HepG2 (cell line): Measurements from ENCODE around the gene FRMD3. TPM values are rescaled to one million over a fixed set of nuclear protein-coding genes. Genes with fewer than 3 reads are reported as not detected.

Experiments used
- ATAC-seq: fragments of 200-7000 bp; cut with Tn5 transposase; 3 replicates; pipeline ENCODE4 v1.9.1; 2020; ENCODE audit warnings: mild to moderate bottlenecking, moderate library complexity
- BruUV-seq: library from RNA; stranded (reverse); fragments of 400-500 nt; replicated peaks from 2 replicates; lab custom pipeline; 2021; lab: Mats Ljungman, UMichigan
- CTCF ChIA-PET: fragments of 300-600 bp; formaldehyde crosslinking; extraction: SDS; loops from one replicate; lab custom pipeline; 2021; ENCODE audit warnings: low total read pairs, inconsistent platforms, low intra/inter-chr PET ratio; lab: Yijun Ruan, JAX
- POLR2A ChIA-PET: fragments of 350-600 bp; sonication (Branson Sonifier 250); formaldehyde crosslinking; loops from one replicate; lab custom pipeline; 2020; ENCODE audit warnings: antibody characterized with exemption, inconsistent platforms; lab: Yijun Ruan, JAX
- DNase-seq: peaks from one replicate; pipeline ENCODE4 v3.0.0-alpha.2; 2015; ENCODE audit warnings: low spot score
- FAIRE-seq: peaks from 3 replicates; lab custom pipeline; 2011; peaks lifted over from hg19 to GRCh38; lab: Jason Lieb, UNC
- H2AFZ ChIP-seq: one replicate; pipeline ENCODE4 v1.6.1; 2011; ENCODE audit warnings: low read length, inconsistent platforms
- H3K27ac ChIP-seq: fragments of 300-600 bp; 3 replicates; pipeline ENCODE4 v1.8.0; 2011; ENCODE audit warnings: mixed run types, mild to moderate bottlenecking, mixed read lengths, low read length, inconsistent platforms; ENCODE audit not compliant: insufficient read depth; ENCODE audit errors: extremely low read length
- H3K27me3 ChIP-seq, 2 experiments: fragments of 200-600 bp in 1 of 2; 2 replicates in 1 of 2; 3 replicates in 1 of 2; pipeline versions ENCODE4 v1.6.0 to v1.8.0; 2011; ENCODE audit warnings: low read length in 2 of 2, mild to moderate bottlenecking in 2 of 2, moderate library complexity in 2 of 2, inconsistent platforms in 1 of 2; ENCODE audit not compliant: insufficient read depth in 2 of 2, control insufficient read depth in 1 of 2
- H3K36me3 ChIP-seq, 2 experiments: fragments of 200-600 bp in 1 of 2; replicated peaks in 1 of 2; 2 replicates in 1 of 2; 3 replicates in 1 of 2; pipeline versions ENCODE4 v1.5.1 to v1.8.0; 2011; ENCODE audit warnings: low read length in 2 of 2, inconsistent platforms in 1 of 2; ENCODE audit not compliant: insufficient read depth in 2 of 2, control insufficient read depth in 1 of 2
- H3K4me1 ChIP-seq: 2 replicates; pipeline ENCODE4 v1.5.1; 2012; ENCODE audit warnings: low read length, inconsistent platforms; ENCODE audit not compliant: insufficient read depth
- H3K4me2 ChIP-seq: 2 replicates; pipeline ENCODE4 v1.6.0; 2011; ENCODE audit warnings: low read depth, low read length, inconsistent platforms
- H3K4me3 ChIP-seq, 3 experiments: fragments of 200-600 bp in 1 of 3; sonication (generic), shearing (Covaris generic) in 1 of 3; replicated peaks in 1 of 3; 2 replicates each; pipeline ENCODE4 v1.5.1; 2011 to 2016; ENCODE audit warnings: low read length in 3 of 3, inconsistent platforms in 2 of 3, low read depth in 2 of 3, mild to moderate bottlenecking in 2 of 3, control low read depth in 1 of 3, mixed read lengths in 1 of 3; ENCODE audit not compliant: insufficient read depth in 1 of 3
- H3K79me2 ChIP-seq: one replicate; pipeline ENCODE4 v1.6.1; 2011; ENCODE audit warnings: low read length, inconsistent platforms; ENCODE audit not compliant: insufficient read depth
- H3K9ac ChIP-seq: 2 replicates; pipeline ENCODE4 v1.6.0; 2011; ENCODE audit warnings: mild to moderate bottlenecking, low read depth, low read length, inconsistent platforms; ENCODE audit not compliant: insufficient read depth
- H3K9me3 ChIP-seq: 2 replicates; pipeline ENCODE4 v1.5.1; 2012; ENCODE audit warnings: mild to moderate bottlenecking, low read length
- H4K20me1 ChIP-seq: 2 replicates; pipeline ENCODE4 v1.6.0; 2011; ENCODE audit warnings: inconsistent platforms, mild to moderate bottlenecking, low read length, moderate library complexity; ENCODE audit not compliant: insufficient read depth
- CENPX ChIP-seq: sonication (generic); formaldehyde crosslinking; IDR thresholded peaks from 2 replicates; pipeline ENCODE4 v1.9.0; 2021; ENCODE audit warnings: mild to moderate bottlenecking, missing genetic modification reagents, moderate library complexity
- ESRRA ChIP-seq: sonication (generic); formaldehyde crosslinking; IDR thresholded peaks from 2 replicates; pipeline ENCODE4 v1.5.1; 2020; ENCODE audit warnings: mild to moderate bottlenecking, low read depth, missing genetic modification reagents
- HDAC1 ChIP-seq: sonication (generic); formaldehyde crosslinking; IDR thresholded peaks from 2 replicates; pipeline ENCODE4 v1.5.1; 2020; ENCODE audit warnings: mild to moderate bottlenecking, missing genetic modification reagents
- HDAC2 ChIP-seq: sonication (generic); formaldehyde crosslinking; IDR thresholded peaks from 2 replicates; pipeline ENCODE4 v1.4.0; 2020; ENCODE audit warnings: missing genetic modification reagents
- IKZF4 ChIP-seq: sonication (generic); formaldehyde crosslinking; IDR thresholded peaks from 2 replicates; pipeline ENCODE4 v1.5.1; 2020; ENCODE audit warnings: borderline replicate concordance, mild to moderate bottlenecking, low read depth, missing genetic modification reagents; ENCODE audit errors: not compliant biosample characterization
- KLF12 ChIP-seq: sonication (generic); formaldehyde crosslinking; IDR thresholded peaks from 2 replicates; pipeline ENCODE4 v1.4.0; 2020; ENCODE audit warnings: missing genetic modification reagents, borderline replicate concordance
- MAF1 ChIP-seq: sonication (generic); formaldehyde crosslinking; IDR thresholded peaks from 2 replicates; pipeline ENCODE4 v1.5.0; 2020; ENCODE audit warnings: missing genetic modification reagents, borderline replicate concordance
- MIER3 ChIP-seq: IDR thresholded peaks from 2 replicates; pipeline ENCODE4 v1.6.1; 2016; ENCODE audit warnings: missing compliant biosample characterization, borderline replicate concordance
- PHF5A ChIP-seq: IDR thresholded peaks from one replicate; pipeline ENCODE4 v1.6.1; 2018; ENCODE audit warnings: low read depth, missing genetic modification reagents; ENCODE audit not compliant: unreplicated experiment
- ZNF547 ChIP-seq: sonication (generic); formaldehyde crosslinking; IDR thresholded peaks from 2 replicates; pipeline ENCODE4 v1.5.1; 2020; ENCODE audit warnings: mild to moderate bottlenecking, missing genetic modification reagents
- WGBS: methylation state at CpG from one replicate; pipeline ENCODE4 v1.1.6; 2017; ENCODE audit warnings: low lambda C conversion rate; 5-methylcytosine and 5-hydroxymethylcytosine counted together
- in situ Hi-C: cut with HindIII; loops from 2 replicates; pipeline ENCODE4 v1.10.0; 2017; ENCODE audit warnings: low pct_unique_long_range_greater_than_20kb; ENCODE audit not compliant: extremely low pct_ligation_motif_present
- intact Hi-C: fragments of 100-400 bp; cut with micrococcal nuclease; formaldehyde crosslinking; loops from one replicate; pipeline ENCODE4 v1.10.0; 2022; ENCODE audit not compliant: unreplicated experiment
- polyA plus RNA-seq, 8 experiments: library from polyadenylated mRNA; depleted of rRNA in 3 of 8; stranded (reverse) in 7 of 8; unstranded in 1 of 8; fragments of >200 nt; fragmentation: Illumina TruSeq in 4 of 8; extraction: Trizol in 4 of 8; gene quantifications; 2 replicates each; pipeline versions ENCODE4 v1.2.1 to v1.2.3, GENCODE V29; 2011 to 2016; ENCODE audit warnings: low read depth in 4 of 8, missing spikeins in 1 of 8, mixed read lengths in 1 of 8; ENCODE audit not compliant: insufficient read depth in 1 of 8
- total RNA-seq, 5 experiments: library from RNA; depleted of rRNA; stranded (reverse); fragments of >200 nt; fragmentation: Illumina TruSeq; extraction: Trizol; gene quantifications; 2 replicates each; pipeline ENCODE4 v1.2.3, GENCODE V29; 2016; ENCODE audit warnings: low read depth in 1 of 5
- TF ChIP-seq, protein P1 (sequence below): sonication (generic); formaldehyde crosslinking; IDR thresholded peaks from 2 replicates; pipeline ENCODE4 v1.4.0; 2020; ENCODE audit warnings: missing genetic modification reagents
- TF ChIP-seq, protein P2 (sequence below): sonication (generic); formaldehyde crosslinking; IDR thresholded peaks from 2 replicates; pipeline ENCODE4 v1.4.0; 2020; ENCODE audit warnings: missing genetic modification reagents

The FRMD3 gene
- total and polyA plus RNA-seq, 2 of the 13 experiments (the other 11 are each of a cell fraction or from before 2014, with no cell fraction given): 3.2 to 7.7 TPM

DNA sequence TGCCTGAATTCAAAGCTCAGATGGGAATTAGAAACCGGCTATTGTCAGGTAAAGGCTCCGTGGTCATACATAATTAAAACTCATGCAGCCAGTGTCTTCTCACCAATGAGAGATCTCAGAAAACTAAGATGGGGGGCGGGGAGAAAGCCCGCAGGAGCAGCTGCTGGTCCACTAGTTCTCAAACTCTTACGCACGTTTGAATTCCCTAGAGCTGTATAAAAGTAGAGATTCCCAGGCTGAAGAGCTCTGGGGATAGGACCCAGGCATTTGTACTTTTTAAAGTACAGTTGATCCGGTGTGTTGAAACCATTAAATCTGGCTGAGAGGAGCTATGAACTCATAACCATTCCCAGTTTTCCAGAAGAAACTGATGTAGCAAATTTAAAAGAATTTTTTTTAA, 68.5 kb downstream of the FRMD3 start:
- H3K4me3 ChIP-seq: no peak overlapping the region
- no peaks in the 10 kb centered on the region for H3K9me3 ChIP-seq
- WGBS: 98% methylated on average over 7 of the region's 7 CpGs
- H3K79me2 ChIP-seq: peaks cover 19% of the 10 kb centered on the region
- H3K27me3 ChIP-seq: no peaks in the 10 kb centered on the region
- FAIRE-seq (no peak), ATAC-seq (no peak), DNase-seq (no peak)
- H4K20me1 ChIP-seq: no peaks in the 10 kb centered on the region
- intact Hi-C loops (loop anchor here (1.0 kb wide), 1 partner anchor 45 kb away; no protein-coding TSS in a partner anchor), in situ Hi-C loops (no loop called here)
- H2AFZ ChIP-seq: no peak overlapping the region
- peaks cover 63% of the 10 kb centered on the region for H3K4me1 ChIP-seq
- ChIA-PET CTCF (no interaction called here), POLR2A (no interaction called here)
- H3K36me3 ChIP-seq: no peaks in the 10 kb centered on the region
- TF ChIP-seq ZNF547 (CRISPR knock-in tag) (no peak), MAF1 (CRISPR knock-in tag) (no peak), PHF5A (CRISPR knock-in tag) (no peak), HDAC2 (CRISPR knock-in tag) (no peak), ESRRA (CRISPR knock-in tag) (no peak), KLF12 (no peak), MIER3 (CRISPR knock-in tag) (no peak), HDAC1 (CRISPR knock-in tag) (no peak), CENPX (CRISPR knock-in tag) (no peak), IKZF4 (no peak)
- TF ChIP-seq, protein P1, sequence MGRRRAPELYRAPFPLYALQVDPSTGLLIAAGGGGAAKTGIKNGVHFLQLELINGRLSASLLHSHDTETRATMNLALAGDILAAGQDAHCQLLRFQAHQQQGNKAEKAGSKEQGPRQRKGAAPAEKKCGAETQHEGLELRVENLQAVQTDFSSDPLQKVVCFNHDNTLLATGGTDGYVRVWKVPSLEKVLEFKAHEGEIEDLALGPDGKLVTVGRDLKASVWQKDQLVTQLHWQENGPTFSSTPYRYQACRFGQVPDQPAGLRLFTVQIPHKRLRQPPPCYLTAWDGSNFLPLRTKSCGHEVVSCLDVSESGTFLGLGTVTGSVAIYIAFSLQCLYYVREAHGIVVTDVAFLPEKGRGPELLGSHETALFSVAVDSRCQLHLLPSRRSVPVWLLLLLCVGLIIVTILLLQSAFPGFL: no peak
- TF ChIP-seq, protein P2, sequence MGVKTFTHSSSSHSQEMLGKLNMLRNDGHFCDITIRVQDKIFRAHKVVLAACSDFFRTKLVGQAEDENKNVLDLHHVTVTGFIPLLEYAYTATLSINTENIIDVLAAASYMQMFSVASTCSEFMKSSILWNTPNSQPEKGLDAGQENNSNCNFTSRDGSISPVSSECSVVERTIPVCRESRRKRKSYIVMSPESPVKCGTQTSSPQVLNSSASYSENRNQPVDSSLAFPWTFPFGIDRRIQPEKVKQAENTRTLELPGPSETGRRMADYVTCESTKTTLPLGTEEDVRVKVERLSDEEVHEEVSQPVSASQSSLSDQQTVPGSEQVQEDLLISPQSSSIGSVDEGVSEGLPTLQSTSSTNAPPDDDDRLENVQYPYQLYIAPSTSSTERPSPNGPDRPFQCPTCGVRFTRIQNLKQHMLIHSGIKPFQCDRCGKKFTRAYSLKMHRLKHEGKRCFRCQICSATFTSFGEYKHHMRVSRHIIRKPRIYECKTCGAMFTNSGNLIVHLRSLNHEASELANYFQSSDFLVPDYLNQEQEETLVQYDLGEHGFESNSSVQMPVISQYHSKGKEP (CRISPR knock-in tag): no peak
- no TSS peak for BruUV-seq
- H3K9ac ChIP-seq: no peak overlapping the region
- no peak overlapping the region for H3K27ac ChIP-seq
- no peak overlapping the region for H3K4me2 ChIP-seq
